Testis (tissue), 2 donors: ENCODE measurements around the gene WDR12.

Experiments
- CTCF ChIP-seq, 3 experiments: fragments of 450-650 bp in 2 of 3; fragments of 200-600 bp in 1 of 3; sonication (generic) in 1 of 3; IDR thresholded peaks; one replicate each; pipeline ENCODE4 v1.5.1; 2016 to 2019; ENCODE audit warnings: antibody characterized with exemption in 3 of 3, mild to moderate bottlenecking in 2 of 3, moderate library complexity in 1 of 3
- POLR2A ChIP-seq: fragments of 450-650 bp; IDR thresholded peaks from one replicate; pipeline ENCODE4 v1.6.1; 2017; ENCODE audit warnings: antibody characterized with exemption, mild to moderate bottlenecking, moderate library complexity

GRCh38 chr2:202858601-202859000 is 52.9 kb downstream of the WDR12 start:
- no peak for TF ChIP-seq CTCF (IDR thresholded peaks at IDR 0.05)
- TF ChIP-seq POLR2A: no peak
